Inflammatory macrophage treated with lipopolysaccharide for 4 hours (primary cell): ENCODE data around the gene AP4S1.
"Not testable (repeated sequence)": the region's sequence is repeated elsewhere in the genome, so short reads cannot be mapped to it uniquely, and the experiment has no call there.

Experiments used
- DNase-seq: peaks from one replicate; pipeline ENCODE4 v3.0.0-alpha.2; 2020

Gene AP4S1

GRCh38 chr14:31090883-31091764 lies 65.7 kb downstream of the AP4S1 start:
- DNase-seq, result peak; percentile 99

- DNase-seq, result no peak
Observed at GRCh38 chr14:31092160-31092708, 66.8 kb downstream of the AP4S1 start.

GRCh38 chr14:31093884-31094839 lies 68.7 kb downstream of the AP4S1 start:
- not testable (repeated sequence) for DNase-seq

GRCh38 chr14:31095817-31096216 lies 70.4 kb downstream of the AP4S1 start:
- DNase-seq, result not testable (repeated sequence)

GRCh38 chr14:31096255-31096654 lies 70.8 kb downstream of the AP4S1 start:
- DNase-seq, result no peak

GRCh38 chr14:31097081-31097480 lies 71.6 kb downstream of the AP4S1 start:
- DNase-seq, result no peak

- no peak for DNase-seq
Observed at GRCh38 chr14:31106768-31107167, 81.3 kb downstream of the AP4S1 start.

GRCh38 chr14:31109257-31109656 lies 83.8 kb downstream of the AP4S1 start:
- no peak for DNase-seq

GRCh38 chr14:31110872-31111271 lies 85.4 kb downstream of the AP4S1 start:
- peak; percentile 38 for DNase-seq

- no peak for DNase-seq
Observed at GRCh38 chr14:31113794-31114193, 88.3 kb downstream of the AP4S1 start.

- no peak for DNase-seq
Observed at GRCh38 chr14:31118892-31119291, 93.4 kb downstream of the AP4S1 start.

GRCh38 chr14:31122098-31122611 lies 96.7 kb downstream of the AP4S1 start:
- no peak for DNase-seq

GRCh38 chr14:31122921-31123320 lies 97.5 kb downstream of the AP4S1 start:
- no peak for DNase-seq

- no peak for DNase-seq
Observed at GRCh38 chr14:31124197-31124596, 98.7 kb downstream of the AP4S1 start.

- no peak for DNase-seq
Observed at GRCh38 chr14:31125231-31125630, 99.8 kb downstream of the AP4S1 start.

- DNase-seq, result no peak
Observed at GRCh38 chr14:31126680-31127079, 101.2 kb downstream of the AP4S1 start.

- DNase-seq, result no peak
Observed at GRCh38 chr14:31127690-31128089, 102.2 kb downstream of the AP4S1 start.

- DNase-seq, result peak; percentile 66
Observed at GRCh38 chr14:31128601-31129526, 103.4 kb downstream of the AP4S1 start.

- DNase-seq, result no peak
Observed at GRCh38 chr14:31133133-31133532, 107.7 kb downstream of the AP4S1 start.

GRCh38 chr14:31137214-31137889 lies 111.9 kb downstream of the AP4S1 start:
- no peak for DNase-seq

- DNase-seq, result no peak
Observed at GRCh38 chr14:31138301-31138700, 112.9 kb downstream of the AP4S1 start.
